PC-9 (cell line): ENCODE results near the gene ACSS2. TPM values are rescaled to one million over a fixed set of nuclear protein-coding genes. Genes with fewer than 3 reads are reported as not detected.

Experiments used
- BruUV-seq: library from RNA; stranded (reverse); fragments of 400-500 nt; replicated peaks from 2 replicates; lab custom pipeline; 2021; lab: Mats Ljungman, UMichigan
- CTCF ChIA-PET: fragments of 300-600 bp; sonication (Branson Sonifier 250); formaldehyde crosslinking; loops from one replicate; lab custom pipeline; 2022; ENCODE audit warnings: antibody characterized with exemption; lab: Charles Lee
- POLR2A ChIA-PET: fragments of 300-600 bp; sonication (Branson Sonifier 250); formaldehyde crosslinking; loops from one replicate; lab custom pipeline; 2022; ENCODE audit warnings: antibody characterized with exemption; ENCODE audit not compliant: unreplicated experiment; lab: Charles Lee
- DNase-seq, 2 experiments: peaks; one replicate each; pipeline versions ENCODE4 v3.0.0 to v3.0.0-alpha.2; 2015 to 2022; ENCODE audit warnings: mixed read lengths in 1 of 2
- H2AFZ ChIP-seq: fragments of 200-600 bp; sonication (generic); 2 replicates; pipeline ENCODE4 v1.8.1; 2017; ENCODE audit warnings: antibody characterized with exemption
- H3F3A ChIP-seq: fragments of 200-600 bp; sonication (generic); 2 replicates; pipeline ENCODE4 v1.8.1; 2017; ENCODE audit warnings: antibody characterized with exemption, mild to moderate bottlenecking, low read depth; ENCODE audit not compliant: insufficient read depth
- H3K27ac ChIP-seq: fragments of 200-600 bp; sonication (generic); 2 replicates; pipeline ENCODE4 v1.6.1; 2016; ENCODE audit warnings: mixed run types
- H3K27me3 ChIP-seq: fragments of 200-600 bp; sonication (generic); 2 replicates; pipeline ENCODE4 v1.6.1; 2016; ENCODE audit warnings: low read depth, mixed run types; ENCODE audit not compliant: insufficient read depth
- H3K36me3 ChIP-seq: fragments of 200-600 bp; sonication (generic); 2 replicates; pipeline ENCODE4 v1.6.1; 2016; ENCODE audit warnings: low read depth, mixed run types
- H3K4me1 ChIP-seq: fragments of 200-600 bp; sonication (generic); replicated peaks from 2 replicates; pipeline ENCODE4 v1.6.1; 2016; ENCODE audit warnings: mixed run types; ENCODE audit not compliant: insufficient read depth
- H3K4me2 ChIP-seq: fragments of 200-600 bp; sonication (generic); 2 replicates; pipeline ENCODE4 v1.6.1; 2017; ENCODE audit warnings: mixed run types
- H3K4me3 ChIP-seq: fragments of 200-600 bp; sonication (generic); 2 replicates; pipeline ENCODE4 v1.6.1; 2016; ENCODE audit warnings: mixed run types
- H3K79me2 ChIP-seq: fragments of 200-600 bp; sonication (generic); 2 replicates; pipeline ENCODE4 v1.6.1; 2017; ENCODE audit warnings: low read depth, mixed run types
- H3K9me2 ChIP-seq: fragments of 200-600 bp; sonication (generic); 2 replicates; pipeline ENCODE4 v1.8.1; 2017; ENCODE audit warnings: mild to moderate bottlenecking; ENCODE audit not compliant: insufficient read depth
- H3K9me3 ChIP-seq: fragments of 200-600 bp; sonication (generic); 2 replicates; pipeline ENCODE4 v1.8.1; 2016; ENCODE audit warnings: low read depth; ENCODE audit not compliant: insufficient read depth
- H4K20me1 ChIP-seq: fragments of 200-600 bp; sonication (generic); 2 replicates; pipeline ENCODE4 v1.8.1; 2017; ENCODE audit not compliant: insufficient read depth
- CTCF ChIP-seq: fragments of 200-600 bp; sonication (generic); conservative IDR thresholded peaks from 2 replicates; pipeline ENCODE4 v1.6.1; 2017; ENCODE audit warnings: mixed run types, antibody characterized with exemption, mild to moderate bottlenecking, moderate library complexity
- EZH2 ChIP-seq: fragments of 200-600 bp; sonication (generic); IDR thresholded peaks from 2 replicates; pipeline ENCODE4 v1.8.0; 2017; ENCODE audit warnings: antibody characterized with exemption, low read depth
- intact Hi-C: fragments of 100-400 bp; cut with micrococcal nuclease; formaldehyde crosslinking; loops from one replicate; pipeline ENCODE4 v1.10.0; 2022; ENCODE audit not compliant: unreplicated experiment
- total RNA-seq: library from RNA; stranded (reverse); gene quantifications from 2 replicates; pipeline ENCODE4 v1.2.3, GENCODE V29; 2021

The ACSS2 gene
- total RNA-seq, 1 experiment from 2014 or later, result 108 TPM

- peaks cover 19% of the 10 kb centered on the region; the same call in 1 of the 2 replicates for H4K20me1 ChIP-seq
- H3K4me3 ChIP-seq, result no peak overlapping the region
- H3K9me3 ChIP-seq, result no peaks in the 10 kb centered on the region
- ChIA-PET POLR2A (interaction anchor here (0.6 kb wide), 1 partner anchor 369 kb away, joined by 3 read pairs; no protein-coding TSS in a partner anchor), CTCF (interaction anchor here (0.6 kb wide), 1 partner anchor 76 kb away, joined by 3 read pairs; no protein-coding TSS in a partner anchor)
- no peak overlapping the region for H3K27ac ChIP-seq
- H3K36me3 ChIP-seq, result peaks cover 50% of the 10 kb centered on the region
- H3K79me2 ChIP-seq, result peaks cover 37% of the 10 kb centered on the region
- BruUV-seq, result no TSS peak
- no peak overlapping the region for H3K4me2 ChIP-seq
- peaks cover 18% of the 10 kb centered on the region for H3F3A ChIP-seq
- TF ChIP-seq CTCF, result no peak
- TF ChIP-seq EZH2, result no peak
- intact Hi-C loops, result no loop called here
- H3K4me1 ChIP-seq, result peaks cover 14% of the 10 kb centered on the region
- no peak for DNase-seq
- H3K9me2 ChIP-seq, result no peaks in the 10 kb centered on the region
- H3K27me3 ChIP-seq, result no peaks in the 10 kb centered on the region
- H2AFZ ChIP-seq, result no peak overlapping the region
Observed at GRCh38 chr20:34884260-34884659, 7.8 kb downstream of the ACSS2 start.

- Histone ChIP-seq H3F3A (peaks cover 32% of the 10 kb centered on the region), H3K79me2 (peaks cover 37% of the 10 kb centered on the region), H3K9me3 (no peaks in the 10 kb centered on the region), H2AFZ (no peak overlapping the region), H3K4me2 (no peak overlapping the region), H3K27me3 (no peaks in the 10 kb centered on the region), H4K20me1 (peaks cover 18% of the 10 kb centered on the region; the same call in 1 of the 2 replicates), H3K4me3 (no peak overlapping the region), H3K36me3 (peaks cover 60% of the 10 kb centered on the region), H3K9me2 (no peaks in the 10 kb centered on the region), H3K4me1 (peaks cover 18% of the 10 kb centered on the region), H3K27ac (no peak overlapping the region)
- DNase-seq, result no peak
- ChIA-PET CTCF (interaction anchor here (0.5 kb wide), 1 partner anchor 18 kb away, joined by 19 read pairs; no protein-coding TSS in a partner anchor), POLR2A (no interaction called here)
- intact Hi-C loops, result no loop called here
- no TSS peak for BruUV-seq
- TF ChIP-seq CTCF, result no peak
- no peak for TF ChIP-seq EZH2
Observed at GRCh38 chr20:34886122-34886521, 9.7 kb downstream of the ACSS2 start.

DNA sequence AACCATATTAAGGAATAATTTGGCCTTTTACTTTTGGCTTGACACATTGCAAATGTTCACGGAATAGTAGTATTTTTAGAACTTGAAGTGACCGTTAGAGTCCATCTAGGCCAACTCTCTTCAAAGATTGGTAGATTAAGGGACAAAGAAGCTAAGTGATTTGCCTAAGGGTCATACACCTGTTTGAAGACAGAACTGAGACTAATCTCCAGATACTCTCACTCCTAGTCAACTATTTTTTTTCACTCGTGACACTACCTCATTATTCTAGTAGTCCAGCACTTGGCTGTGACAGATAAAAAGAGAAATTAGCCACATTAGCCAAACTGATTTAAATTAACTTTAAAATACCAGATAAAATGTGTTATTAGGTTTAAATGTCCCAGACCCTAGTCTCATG is 10.6 kb downstream of the ACSS2 start:
- H3K4me3 ChIP-seq, result no peak overlapping the region
- peaks cover 10% of the 10 kb centered on the region; the same call in 1 of the 2 replicates for H4K20me1 ChIP-seq
- no peak for DNase-seq
- peaks cover 32% of the 10 kb centered on the region for H3K79me2 ChIP-seq
- H3K9me2 ChIP-seq, result no peaks in the 10 kb centered on the region
- no peak for TF ChIP-seq EZH2
- no peak for TF ChIP-seq CTCF
- H3K36me3 ChIP-seq, result peaks cover 60% of the 10 kb centered on the region
- H2AFZ ChIP-seq, result no peak overlapping the region
- H3K4me1 ChIP-seq, result peaks cover 27% of the 10 kb centered on the region
- H3K27ac ChIP-seq, result no peak overlapping the region
- no peaks in the 10 kb centered on the region for H3K27me3 ChIP-seq
- POLR2A ChIA-PET, result no interaction called here
- no peaks in the 10 kb centered on the region for H3K9me3 ChIP-seq
- CTCF ChIA-PET, result no interaction called here
- BruUV-seq, result no TSS peak
- H3K4me2 ChIP-seq, result no peak overlapping the region
- peaks cover 40% of the 10 kb centered on the region for H3F3A ChIP-seq
- intact Hi-C loops, result no loop called here
